Measurements from ENCODE around the gene GCSAM.

DNA sequence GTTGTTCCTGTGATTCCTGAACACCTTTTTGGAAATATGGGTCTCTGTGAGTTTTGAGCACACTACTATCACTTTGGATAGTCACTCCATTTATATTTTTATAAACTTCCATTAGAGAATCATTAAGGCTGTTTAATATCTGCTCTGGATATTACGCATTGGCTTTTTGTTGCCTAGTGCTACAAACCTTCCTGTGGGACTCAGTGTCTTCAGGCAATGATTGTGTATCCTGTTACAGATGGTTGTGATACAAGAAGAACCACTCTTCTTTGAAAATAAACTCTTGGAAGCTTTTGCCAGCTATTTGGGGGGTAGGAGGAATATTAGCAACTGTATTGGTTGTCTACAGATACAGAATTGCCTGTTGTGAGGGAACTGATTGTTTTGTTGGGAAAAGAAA is 15.6 kb downstream of the GCSAM start:
- TF ChIP-seq, protein P1, sequence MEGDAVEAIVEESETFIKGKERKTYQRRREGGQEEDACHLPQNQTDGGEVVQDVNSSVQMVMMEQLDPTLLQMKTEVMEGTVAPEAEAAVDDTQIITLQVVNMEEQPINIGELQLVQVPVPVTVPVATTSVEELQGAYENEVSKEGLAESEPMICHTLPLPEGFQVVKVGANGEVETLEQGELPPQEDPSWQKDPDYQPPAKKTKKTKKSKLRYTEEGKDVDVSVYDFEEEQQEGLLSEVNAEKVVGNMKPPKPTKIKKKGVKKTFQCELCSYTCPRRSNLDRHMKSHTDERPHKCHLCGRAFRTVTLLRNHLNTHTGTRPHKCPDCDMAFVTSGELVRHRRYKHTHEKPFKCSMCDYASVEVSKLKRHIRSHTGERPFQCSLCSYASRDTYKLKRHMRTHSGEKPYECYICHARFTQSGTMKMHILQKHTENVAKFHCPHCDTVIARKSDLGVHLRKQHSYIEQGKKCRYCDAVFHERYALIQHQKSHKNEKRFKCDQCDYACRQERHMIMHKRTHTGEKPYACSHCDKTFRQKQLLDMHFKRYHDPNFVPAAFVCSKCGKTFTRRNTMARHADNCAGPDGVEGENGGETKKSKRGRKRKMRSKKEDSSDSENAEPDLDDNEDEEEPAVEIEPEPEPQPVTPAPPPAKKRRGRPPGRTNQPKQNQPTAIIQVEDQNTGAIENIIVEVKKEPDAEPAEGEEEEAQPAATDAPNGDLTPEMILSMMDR (IDR thresholded peaks at IDR 0.05), result no peak
- TF ChIP-seq EZH2 (IDR thresholded peaks at IDR 0.05; ENCODE audit: borderline replicate concordance, insufficient read depth, low read depth, low read length, poor library complexity, severe bottlenecking), result no peak

Data from B cell (primary cell).